Vagina (tissue), 2 donors: Measurements from ENCODE around the gene SCGB1D2. TPM values are rescaled to one million over a fixed set of nuclear protein-coding genes. Genes with fewer than 3 reads are reported as not detected.

Experiments
- DNase-seq, 2 donors: peaks; one replicate each; pipeline ENCODE4 v3.0.0-alpha.2; 2017; ENCODE audit errors: extremely low spot score in 2 of 2
- H3K27ac ChIP-seq: fragments of 200-600 bp; sonication (generic); one replicate; pipeline ENCODE4 v1.5.1; 2019
- H3K27me3 ChIP-seq: fragments of 200-600 bp; sonication (generic); one replicate; pipeline ENCODE4 v1.5.1; 2019
- H3K36me3 ChIP-seq, 2 donors: fragments of 200-600 bp; sonication (generic); one replicate each; pipeline ENCODE4 v1.5.1; 2017 to 2019
- H3K4me1 ChIP-seq: fragments of 200-600 bp; sonication (generic); one replicate; pipeline ENCODE4 v1.5.1; 2019
- H3K4me3 ChIP-seq, 2 donors: fragments of 200-600 bp; sonication (generic); 1 replicate in 1 of 2; 2 replicates in 1 of 2; pipeline ENCODE4 v1.5.1; 2016 to 2019
- H3K9me3 ChIP-seq: fragments of 200-600 bp; sonication (generic); one replicate; pipeline ENCODE4 v1.5.1; 2019
- CTCF ChIP-seq, 3 experiments: fragments of 450-650 bp in 2 of 3; fragments of 200-600 bp in 1 of 3; sonication (generic) in 1 of 3; IDR thresholded peaks; one replicate each; pipeline ENCODE4 v1.5.1; 2017 to 2019; ENCODE audit warnings: antibody characterized with exemption in 3 of 3, mild to moderate bottlenecking in 2 of 3, moderate library complexity in 2 of 3
- POLR2A ChIP-seq, 2 donors: fragments of 450-650 bp; IDR thresholded peaks; one replicate each; pipeline ENCODE4 v1.6.1; 2017; ENCODE audit warnings: antibody characterized with exemption in 2 of 2, mild to moderate bottlenecking in 2 of 2, moderate library complexity in 2 of 2
- POLR2AphosphoS5 ChIP-seq, 2 donors: sonication (generic); formaldehyde crosslinking; IDR thresholded peaks; one replicate each; pipeline ENCODE4 v1.9.0; 2017; ENCODE audit warnings: antibody characterized with exemption in 2 of 2, mild to moderate bottlenecking in 2 of 2, low read depth in 1 of 2; ENCODE audit not compliant: insufficient read depth in 1 of 2
- intact Hi-C: fragments of 100-400 bp; cut with DNase I; formaldehyde crosslinking; loops from one replicate; pipeline ENCODE4 v1.15.1; 2023
- total RNA-seq: library from RNA; depleted of rRNA; stranded (reverse); fragments of >200 nt; gene quantifications from one replicate; pipeline ENCODE4 v1.2.3, GENCODE V29; 2016

Gene SCGB1D2
- total RNA-seq, 1 donor from 2014 or later = not detected

DNA sequence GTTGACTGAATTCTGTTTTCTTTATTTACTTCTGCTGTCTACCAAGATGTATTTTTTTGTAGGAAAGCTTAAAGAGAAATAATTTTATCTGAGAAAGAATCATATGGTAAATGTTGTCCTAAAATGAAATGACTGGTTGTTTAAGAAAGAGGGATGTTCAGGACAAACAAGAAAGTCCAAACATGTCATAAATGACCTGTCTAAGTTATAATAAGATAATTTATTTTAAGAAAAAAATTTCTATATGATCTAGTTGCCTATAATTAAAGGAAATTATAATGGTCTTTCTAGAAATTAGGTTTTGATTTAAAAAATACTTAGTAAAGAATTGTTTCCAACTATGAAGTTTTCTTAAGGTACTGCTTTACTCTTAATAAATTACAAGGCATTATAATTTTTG, 38.4 kb downstream of the SCGB1D2 start:
- H3K4me1 ChIP-seq = no peaks in the 10 kb centered on the region
- TF ChIP-seq POLR2A (IDR thresholded peaks at IDR 0.05) = no peak
- no peak for TF ChIP-seq CTCF (IDR thresholded peaks at IDR 0.05)
- TF ChIP-seq POLR2AphosphoS5 (IDR thresholded peaks at IDR 0.05; ENCODE audit: insufficient read depth in 1 of 2, low read depth in 1 of 2) = no peak
- no peak for DNase-seq
- no peaks in the 10 kb centered on the region for H3K27me3 ChIP-seq
- no peak overlapping the region for H3K27ac ChIP-seq
- intact Hi-C loops = no loop called here
- H3K36me3 ChIP-seq = no peaks in the 10 kb centered on the region
- no peak overlapping the region for H3K4me3 ChIP-seq
- no peaks in the 10 kb centered on the region for H3K9me3 ChIP-seq

Other genes starting within 250 kb of the SCGB1D2 start
- 39.0 TPM for gene INCENP, start 118.2 kb upstream of the SCGB1D2 start, total RNA-seq
- gene SCGB1D1, start 52.0 kb upstream of the SCGB1D2 start, total RNA-seq = not detected
- not detected for gene SCGB2A1, start 33.6 kb upstream of the SCGB1D2 start, total RNA-seq
- gene SCGB2A2, start 27.9 kb downstream of the SCGB1D2 start, total RNA-seq = not detected
- not detected for gene SCGB1D4, start 56.8 kb downstream of the SCGB1D2 start, total RNA-seq
- 5.6 TPM for gene ASRGL1, start 95.2 kb downstream of the SCGB1D2 start, total RNA-seq
- not detected for gene SCGB1A1, start 176.8 kb downstream of the SCGB1D2 start, total RNA-seq